IMR-90 (cell line): Measurements from ENCODE around the gene ABTB2. TPM values are rescaled to one million over a fixed set of nuclear protein-coding genes. Genes with fewer than 3 reads are reported as not detected.

Experiments used
- ATAC-seq: fragments of 200-7000 bp; cut with Tn5 transposase; 2 replicates; pipeline ENCODE4 v1.9.1; 2020; ENCODE audit warnings: low read depth, mild to moderate bottlenecking, moderate library complexity
- BruUV-seq: library from RNA; stranded (reverse); fragments of 400-500 nt; replicated peaks from 2 replicates; lab custom pipeline; 2021; lab: Mats Ljungman, UMichigan
- CTCF ChIA-PET: fragments of 300-600 bp; formaldehyde crosslinking; extraction: SDS; loops from one replicate; lab custom pipeline; 2021; ENCODE audit warnings: antibody characterized with exemption; lab: Yijun Ruan, JAX
- POLR2A ChIA-PET: fragments of 300-600 bp; sonication (Branson Sonifier 250); formaldehyde crosslinking; loops from one replicate; lab custom pipeline; 2022; ENCODE audit warnings: antibody characterized with exemption; ENCODE audit not compliant: unreplicated experiment; lab: Charles Lee
- DNase-seq: peaks from one replicate; pipeline ENCODE4 v3.0.0; 2013
- H2AFZ ChIP-seq: replicated peaks from 2 replicates; pipeline ENCODE3; 2013; ENCODE audit warnings: low read length, mild to moderate bottlenecking; ENCODE audit not compliant: poor library complexity
- H2AK5ac ChIP-seq: 2 replicates; pipeline ENCODE4 v1.6.1; 2013; ENCODE audit warnings: low read depth, low read length, inconsistent platforms
- H2AK9ac ChIP-seq: replicated peaks from 2 replicates; pipeline ENCODE3; 2013; ENCODE audit warnings: mild to moderate bottlenecking, low read depth, low read length, moderate library complexity; ENCODE audit not compliant: poor library complexity
- H2BK120ac ChIP-seq: 2 replicates; pipeline ENCODE4 v1.6.1; 2013; ENCODE audit warnings: low read depth, low read length, inconsistent platforms
- H2BK15ac ChIP-seq: 3 replicates; pipeline ENCODE4 v1.6.1; 2013; ENCODE audit warnings: low read depth, low read length, inconsistent platforms
- H2BK20ac ChIP-seq: 2 replicates; pipeline ENCODE4 v1.6.1; 2013; ENCODE audit warnings: low read depth, mild to moderate bottlenecking, inconsistent platforms, low read length, moderate library complexity
- H2BK5ac ChIP-seq: 2 replicates; pipeline ENCODE4 v1.6.1; 2013; ENCODE audit warnings: mild to moderate bottlenecking, low read depth, low read length, inconsistent platforms; ENCODE audit not compliant: poor library complexity, severe bottlenecking
- H3K14ac ChIP-seq: replicated peaks from 2 replicates; pipeline ENCODE4 v1.6.1; 2013; ENCODE audit warnings: low read depth, low read length, inconsistent platforms
- H3K18ac ChIP-seq: 2 replicates; pipeline ENCODE4 v1.6.1; 2013; ENCODE audit warnings: low read depth, low read length, control low read depth
- H3K23ac ChIP-seq: 2 replicates; pipeline ENCODE4 v1.6.1; 2013; ENCODE audit warnings: low read depth, low read length, inconsistent platforms
- H3K27ac ChIP-seq: 2 replicates; pipeline ENCODE4 v1.5.1; 2013; ENCODE audit warnings: mild to moderate bottlenecking, control low read depth, low read length; ENCODE audit not compliant: insufficient read depth
- H3K27me3 ChIP-seq: 2 replicates; pipeline ENCODE4 v1.6.1; 2013; ENCODE audit warnings: low read length; ENCODE audit not compliant: control insufficient read depth, insufficient read depth
- H3K36me3 ChIP-seq: 2 replicates; pipeline ENCODE4 v1.6.1; 2013; ENCODE audit warnings: low read length, mixed read lengths; ENCODE audit not compliant: control insufficient read depth, insufficient read depth
- H3K4ac ChIP-seq: 2 replicates; pipeline ENCODE4 v1.6.1; 2013; ENCODE audit warnings: low read depth, low read length, inconsistent platforms
- H3K4me1 ChIP-seq: 2 replicates; pipeline ENCODE4 v1.6.1; 2013; ENCODE audit warnings: low read length, mixed read lengths; ENCODE audit not compliant: control insufficient read depth, insufficient read depth
- H3K4me2 ChIP-seq: 2 replicates; pipeline ENCODE4 v1.6.1; 2013; ENCODE audit warnings: low read depth, mild to moderate bottlenecking, control low read depth, low read length, moderate library complexity
- H3K4me3 ChIP-seq: 2 replicates; pipeline ENCODE4 v1.5.1; 2013; ENCODE audit warnings: low read depth, mild to moderate bottlenecking, control low read depth, low read length, moderate library complexity; ENCODE audit not compliant: insufficient read depth
- H3K56ac ChIP-seq: 2 replicates; pipeline ENCODE4 v1.6.1; 2013; ENCODE audit warnings: low read length, inconsistent platforms; ENCODE audit not compliant: insufficient read depth; ENCODE audit errors: extremely low read depth
- H3K79me1 ChIP-seq, 2 experiments: 2 replicates each; pipeline ENCODE4 v1.6.1; 2013; ENCODE audit warnings: low read length in 2 of 2, inconsistent platforms in 1 of 2, low read depth in 1 of 2
- H3K9ac ChIP-seq: 2 replicates; pipeline ENCODE4 v1.6.1; 2013; ENCODE audit warnings: low read depth, low read length, control low read depth
- H3K9me1 ChIP-seq: 2 replicates; pipeline ENCODE4 v1.6.1; 2013; ENCODE audit warnings: low read length, inconsistent platforms; ENCODE audit not compliant: insufficient read depth
- H3K9me3 ChIP-seq: 2 replicates; pipeline ENCODE4 v1.6.1; 2013; ENCODE audit warnings: low read length; ENCODE audit not compliant: control insufficient read depth, insufficient read depth
- H4K20me1 ChIP-seq: 2 replicates; pipeline ENCODE4 v1.6.1; 2013; ENCODE audit warnings: low read length, inconsistent platforms; ENCODE audit not compliant: insufficient read depth
- H4K5ac ChIP-seq: 2 replicates; pipeline ENCODE4 v1.6.1; 2013; ENCODE audit warnings: mild to moderate bottlenecking, low read depth, low read length, control low read depth
- H4K8ac ChIP-seq, 2 experiments: 2 replicates each; pipeline ENCODE4 v1.6.1; 2013; ENCODE audit warnings: low read depth in 2 of 2, low read length in 2 of 2, control low read depth in 1 of 2, inconsistent platforms in 1 of 2
- H4K91ac ChIP-seq: 2 replicates; pipeline ENCODE4 v1.6.1; 2013; ENCODE audit warnings: low read depth, low read length, inconsistent platforms; ENCODE audit not compliant: insufficient read depth
- BHLHE40 ChIP-seq: fragments of 150-350 bp; IDR thresholded peaks from 2 replicates; pipeline ENCODE4 v1.6.1; 2016; ENCODE audit warnings: mild to moderate bottlenecking, low read depth, low read length
- WGBS, 2 experiments: methylation state at CpG; one replicate each; pipeline versions ENCODE4 v1.1.5 to v1.1.7; 2013; ENCODE audit warnings: missing lambda C conversion rate in 2 of 2; ENCODE audit not compliant: insufficient read length in 1 of 2; ENCODE audit errors: extremely low coverage in 2 of 2; 5-methylcytosine and 5-hydroxymethylcytosine counted together
- dilution Hi-C: fragments of 300-500 bp; cut with HindIII; formaldehyde crosslinking; loops from one replicate; pipeline ENCODE4 v1.14.3; 2018; ENCODE audit warnings: low sequenced_read_pairs; ENCODE audit not compliant: unreplicated experiment
- in situ Hi-C: fragments of 300-500 bp; cut with MboI; formaldehyde crosslinking; loops from 3 replicates; pipeline ENCODE4 v1.14.3; 2019; ENCODE audit warnings: low sequenced_read_pairs, inconsistent platforms, mixed read lengths
- intact Hi-C: fragments of 100-400 bp; cut with micrococcal nuclease; formaldehyde crosslinking; loops from 2 replicates; pipeline ENCODE4 v1.10.0; 2022
- polyA plus RNA-seq, 3 experiments: library from polyadenylated mRNA; depleted of rRNA; stranded (reverse); fragments of >200 nt; gene quantifications; 2 replicates each; pipeline ENCODE4 v1.2.3, GENCODE V29; 2012; ENCODE audit warnings: low replicate concordance in 1 of 3
- total RNA-seq: library from RNA; depleted of rRNA; stranded (reverse); fragments of >200 nt; gene quantifications from 2 replicates; pipeline ENCODE4 v1.2.3, GENCODE V29; 2012
- TF ChIP-seq, protein P1 (sequence below): fragments of 150-350 bp; IDR thresholded peaks from 2 replicates; pipeline ENCODE4 v1.6.1; 2017; ENCODE audit warnings: mild to moderate bottlenecking, antibody characterized with exemption, low read length, low read depth

Gene ABTB2
- total and polyA plus RNA-seq, 2 of the 4 experiments (the other 2 are of a cell fraction) = 0.18 to 2.0 TPM

GRCh38 chr11:34240150-34240494 is 117.7 kb downstream of the ABTB2 start:
- no peak overlapping the region for H3K18ac ChIP-seq
- H3K14ac ChIP-seq = no peak overlapping the region
- peaks cover 8% of the 10 kb centered on the region for H3K4me1 ChIP-seq
- no peak overlapping the region for H2BK15ac ChIP-seq
- in situ Hi-C loops (no loop called here), intact Hi-C loops (no loop called here), dilution Hi-C loops (no loop called here)
- DNase-seq = no peak
- H4K5ac ChIP-seq = no peak overlapping the region
- no TSS peak for BruUV-seq
- WGBS, 2 experiments = 50% methylated on average over 2 of the region's 8 CpGs; no CpG with 5 or more reads in 1 of the 2 experiments
- no peak overlapping the region for H2AFZ ChIP-seq
- H2AK9ac ChIP-seq = no peak overlapping the region
- H3K9me3 ChIP-seq = no peaks in the 10 kb centered on the region
- no peaks in the 10 kb centered on the region for H4K20me1 ChIP-seq
- no peak overlapping the region for H2BK5ac ChIP-seq
- H3K4me2 ChIP-seq = no peak overlapping the region
- H4K91ac ChIP-seq = no peak overlapping the region
- no peaks in the 10 kb centered on the region for H3K79me1 ChIP-seq
- POLR2A ChIA-PET = no interaction called here
- no peak overlapping the region for H2BK120ac ChIP-seq
- no peak overlapping the region for H3K4me3 ChIP-seq
- no peak for ATAC-seq
- no peak overlapping the region for H3K23ac ChIP-seq
- CTCF ChIA-PET = no interaction called here
- H4K8ac ChIP-seq = no peak overlapping the region
- H3K27me3 ChIP-seq = no peaks in the 10 kb centered on the region; the same call in 1 of the 2 replicates
- H3K9me1 ChIP-seq = peaks cover 4% of the 10 kb centered on the region; the same call in 1 of the 2 replicates
- TF ChIP-seq, protein P1, sequence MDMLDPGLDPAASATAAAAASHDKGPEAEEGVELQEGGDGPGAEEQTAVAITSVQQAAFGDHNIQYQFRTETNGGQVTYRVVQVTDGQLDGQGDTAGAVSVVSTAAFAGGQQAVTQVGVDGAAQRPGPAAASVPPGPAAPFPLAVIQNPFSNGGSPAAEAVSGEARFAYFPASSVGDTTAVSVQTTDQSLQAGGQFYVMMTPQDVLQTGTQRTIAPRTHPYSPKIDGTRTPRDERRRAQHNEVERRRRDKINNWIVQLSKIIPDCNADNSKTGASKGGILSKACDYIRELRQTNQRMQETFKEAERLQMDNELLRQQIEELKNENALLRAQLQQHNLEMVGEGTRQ = no peak
- no peak for TF ChIP-seq BHLHE40
- no peak overlapping the region for H3K9ac ChIP-seq
- no peak overlapping the region for H3K27ac ChIP-seq
- H3K36me3 ChIP-seq = no peaks in the 10 kb centered on the region
- H2AK5ac ChIP-seq = no peak overlapping the region
- no peak overlapping the region for H2BK20ac ChIP-seq
- no peak overlapping the region for H3K4ac ChIP-seq
- H3K56ac ChIP-seq = no peak overlapping the region
